HepG2 (cell line): ENCODE measurements around the gene MAPK8IP1. TPM values are rescaled to one million over a fixed set of nuclear protein-coding genes. Genes with fewer than 3 reads are reported as not detected.

Experiments
- ATAC-seq: fragments of 200-7000 bp; cut with Tn5 transposase; 3 replicates; pipeline ENCODE4 v1.9.1; 2020; ENCODE audit warnings: mild to moderate bottlenecking, moderate library complexity
- BruUV-seq: library from RNA; stranded (reverse); fragments of 400-500 nt; replicated peaks from 2 replicates; lab custom pipeline; 2021; lab: Mats Ljungman, UMichigan
- CTCF ChIA-PET: fragments of 300-600 bp; formaldehyde crosslinking; extraction: SDS; loops from one replicate; lab custom pipeline; 2021; ENCODE audit warnings: low total read pairs, inconsistent platforms, low intra/inter-chr PET ratio; lab: Yijun Ruan, JAX
- POLR2A ChIA-PET: fragments of 350-600 bp; sonication (Branson Sonifier 250); formaldehyde crosslinking; loops from one replicate; lab custom pipeline; 2020; ENCODE audit warnings: antibody characterized with exemption, inconsistent platforms; lab: Yijun Ruan, JAX
- DNase-seq: peaks from one replicate; pipeline ENCODE4 v3.0.0-alpha.2; 2015; ENCODE audit warnings: low spot score
- FAIRE-seq: peaks from 3 replicates; lab custom pipeline; 2011; peaks lifted over from hg19 to GRCh38; lab: Jason Lieb, UNC
- H2AFZ ChIP-seq: one replicate; pipeline ENCODE4 v1.6.1; 2011; ENCODE audit warnings: low read length, inconsistent platforms
- H3K27ac ChIP-seq: fragments of 300-600 bp; 3 replicates; pipeline ENCODE4 v1.8.0; 2011; ENCODE audit warnings: mixed run types, mild to moderate bottlenecking, mixed read lengths, low read length, inconsistent platforms; ENCODE audit not compliant: insufficient read depth; ENCODE audit errors: extremely low read length
- H3K27me3 ChIP-seq, 2 experiments: fragments of 200-600 bp in 1 of 2; 2 replicates in 1 of 2; 3 replicates in 1 of 2; pipeline versions ENCODE4 v1.6.0 to v1.8.0; 2011; ENCODE audit warnings: low read length in 2 of 2, mild to moderate bottlenecking in 2 of 2, moderate library complexity in 2 of 2, inconsistent platforms in 1 of 2; ENCODE audit not compliant: insufficient read depth in 2 of 2, control insufficient read depth in 1 of 2
- H3K36me3 ChIP-seq, 2 experiments: fragments of 200-600 bp in 1 of 2; replicated peaks in 1 of 2; 2 replicates in 1 of 2; 3 replicates in 1 of 2; pipeline versions ENCODE4 v1.5.1 to v1.8.0; 2011; ENCODE audit warnings: low read length in 2 of 2, inconsistent platforms in 1 of 2; ENCODE audit not compliant: insufficient read depth in 2 of 2, control insufficient read depth in 1 of 2
- H3K4me1 ChIP-seq: 2 replicates; pipeline ENCODE4 v1.5.1; 2012; ENCODE audit warnings: low read length, inconsistent platforms; ENCODE audit not compliant: insufficient read depth
- H3K4me2 ChIP-seq: 2 replicates; pipeline ENCODE4 v1.6.0; 2011; ENCODE audit warnings: low read depth, low read length, inconsistent platforms
- H3K4me3 ChIP-seq, 3 experiments: fragments of 200-600 bp in 1 of 3; sonication (generic), shearing (Covaris generic) in 1 of 3; replicated peaks in 1 of 3; 2 replicates each; pipeline ENCODE4 v1.5.1; 2011 to 2016; ENCODE audit warnings: low read length in 3 of 3, inconsistent platforms in 2 of 3, low read depth in 2 of 3, mild to moderate bottlenecking in 2 of 3, control low read depth in 1 of 3, mixed read lengths in 1 of 3; ENCODE audit not compliant: insufficient read depth in 1 of 3
- H3K79me2 ChIP-seq: one replicate; pipeline ENCODE4 v1.6.1; 2011; ENCODE audit warnings: low read length, inconsistent platforms; ENCODE audit not compliant: insufficient read depth
- H3K9ac ChIP-seq: 2 replicates; pipeline ENCODE4 v1.6.0; 2011; ENCODE audit warnings: mild to moderate bottlenecking, low read depth, low read length, inconsistent platforms; ENCODE audit not compliant: insufficient read depth
- H3K9me3 ChIP-seq: 2 replicates; pipeline ENCODE4 v1.5.1; 2012; ENCODE audit warnings: mild to moderate bottlenecking, low read length
- H4K20me1 ChIP-seq: 2 replicates; pipeline ENCODE4 v1.6.0; 2011; ENCODE audit warnings: inconsistent platforms, mild to moderate bottlenecking, low read length, moderate library complexity; ENCODE audit not compliant: insufficient read depth
- CENPT ChIP-seq: sonication (generic); formaldehyde crosslinking; IDR thresholded peaks from 2 replicates; pipeline ENCODE4 v1.8.0; 2022; ENCODE audit warnings: low read depth, mild to moderate bottlenecking, moderate library complexity, missing genetic modification reagents
- HIVEP1 ChIP-seq: sonication (generic); formaldehyde crosslinking; IDR thresholded peaks from 2 replicates; pipeline ENCODE4 v1.4.0; 2020; ENCODE audit warnings: mild to moderate bottlenecking, missing genetic modification reagents
- HMGA1 ChIP-seq: sonication (generic); formaldehyde crosslinking; conservative IDR thresholded peaks from 2 replicates; pipeline ENCODE4 v1.4.0; 2020; ENCODE audit warnings: missing genetic modification reagents
- HNRNPH1 ChIP-seq: fragments of 200-400 bp; formaldehyde crosslinking; optimal IDR thresholded peaks from 2 replicates; pipeline ENCODE3; 2017; ENCODE audit warnings: mild to moderate bottlenecking, low read depth, low read length
- ISX ChIP-seq: sonication (generic); formaldehyde crosslinking; conservative IDR thresholded peaks from 2 replicates; pipeline ENCODE4 v1.5.0; 2020; ENCODE audit warnings: missing genetic modification reagents
- JUN ChIP-seq: sonication (generic); formaldehyde crosslinking; IDR thresholded peaks from 2 replicates; pipeline ENCODE4 v1.4.0; 2020; ENCODE audit warnings: mild to moderate bottlenecking, missing genetic modification reagents
- KLF12 ChIP-seq: sonication (generic); formaldehyde crosslinking; IDR thresholded peaks from 2 replicates; pipeline ENCODE4 v1.4.0; 2020; ENCODE audit warnings: missing genetic modification reagents, borderline replicate concordance
- NRL ChIP-seq: sonication (generic); formaldehyde crosslinking; IDR thresholded peaks from 2 replicates; pipeline ENCODE4 v1.5.0; 2020; ENCODE audit warnings: missing genetic modification reagents, mild to moderate bottlenecking, moderate library complexity, borderline replicate concordance
- POLR2G ChIP-seq: fragments of 200-400 bp; formaldehyde crosslinking; IDR thresholded peaks from 2 replicates; pipeline ENCODE4 v1.6.1; 2018; ENCODE audit warnings: mild to moderate bottlenecking, low read depth, low read length, moderate library complexity
- PPARG ChIP-seq: conservative IDR thresholded peaks from 2 replicates; pipeline ENCODE4 v1.6.1; 2016; ENCODE audit warnings: missing biosample characterization, missing genetic modification reagents
- SATB2 ChIP-seq: sonication (generic); formaldehyde crosslinking; IDR thresholded peaks from 2 replicates; pipeline ENCODE4 v1.5.0; 2020; ENCODE audit warnings: missing genetic modification reagents
- SIN3B ChIP-seq: fragments of 150-350 bp; IDR thresholded peaks from 2 replicates; pipeline ENCODE4 v1.6.1; 2014; ENCODE audit warnings: low read length
- ZMYM3 ChIP-seq: sonication (generic); formaldehyde crosslinking; IDR thresholded peaks from 2 replicates; pipeline ENCODE4 v1.5.1; 2020; ENCODE audit warnings: mild to moderate bottlenecking, missing genetic modification reagents
- ZNF350 ChIP-seq: sonication (generic); formaldehyde crosslinking; IDR thresholded peaks from 2 replicates; pipeline ENCODE4 v1.4.0; 2020; ENCODE audit warnings: mild to moderate bottlenecking, low read depth, missing genetic modification reagents, borderline replicate concordance
- ZNF510 ChIP-seq: sonication (generic); formaldehyde crosslinking; IDR thresholded peaks from 2 replicates; pipeline ENCODE4 v1.4.0; 2020; ENCODE audit warnings: low read depth, mild to moderate bottlenecking, missing genetic modification reagents
- ZNF775 ChIP-seq: sonication (generic); formaldehyde crosslinking; IDR thresholded peaks from 2 replicates; pipeline ENCODE4 v1.4.0; 2020; ENCODE audit warnings: missing genetic modification reagents, mild to moderate bottlenecking, moderate library complexity, borderline replicate concordance
- WGBS: methylation state at CpG from one replicate; pipeline ENCODE4 v1.1.6; 2017; ENCODE audit warnings: low lambda C conversion rate; 5-methylcytosine and 5-hydroxymethylcytosine counted together
- in situ Hi-C: cut with HindIII; loops from 2 replicates; pipeline ENCODE4 v1.10.0; 2017; ENCODE audit warnings: low pct_unique_long_range_greater_than_20kb; ENCODE audit not compliant: extremely low pct_ligation_motif_present
- intact Hi-C: fragments of 100-400 bp; cut with micrococcal nuclease; formaldehyde crosslinking; loops from one replicate; pipeline ENCODE4 v1.10.0; 2022; ENCODE audit not compliant: unreplicated experiment
- polyA plus RNA-seq, 8 experiments: library from polyadenylated mRNA; depleted of rRNA in 3 of 8; stranded (reverse) in 7 of 8; unstranded in 1 of 8; fragments of >200 nt; fragmentation: Illumina TruSeq in 4 of 8; extraction: Trizol in 4 of 8; gene quantifications; 2 replicates each; pipeline versions ENCODE4 v1.2.1 to v1.2.3, GENCODE V29; 2011 to 2016; ENCODE audit warnings: low read depth in 4 of 8, missing spikeins in 1 of 8, mixed read lengths in 1 of 8; ENCODE audit not compliant: insufficient read depth in 1 of 8
- total RNA-seq, 5 experiments: library from RNA; depleted of rRNA; stranded (reverse); fragments of >200 nt; fragmentation: Illumina TruSeq; extraction: Trizol; gene quantifications; 2 replicates each; pipeline ENCODE4 v1.2.3, GENCODE V29; 2016; ENCODE audit warnings: low read depth in 1 of 5
- TF ChIP-seq, protein P1 (sequence below): sonication (generic); formaldehyde crosslinking; conservative IDR thresholded peaks from 2 replicates; pipeline ENCODE4 v1.4.0; 2020; ENCODE audit warnings: missing genetic modification reagents
- TF ChIP-seq, protein P2 (sequence below): sonication (generic); formaldehyde crosslinking; IDR thresholded peaks from 2 replicates; pipeline ENCODE4 v1.4.0; 2020; ENCODE audit warnings: missing genetic modification reagents

The MAPK8IP1 gene
- total and polyA plus RNA-seq, 2 of the 13 experiments (the other 11 are each of a cell fraction or from before 2014, with no cell fraction given), result 2.2 to 4.2 TPM

DNA sequence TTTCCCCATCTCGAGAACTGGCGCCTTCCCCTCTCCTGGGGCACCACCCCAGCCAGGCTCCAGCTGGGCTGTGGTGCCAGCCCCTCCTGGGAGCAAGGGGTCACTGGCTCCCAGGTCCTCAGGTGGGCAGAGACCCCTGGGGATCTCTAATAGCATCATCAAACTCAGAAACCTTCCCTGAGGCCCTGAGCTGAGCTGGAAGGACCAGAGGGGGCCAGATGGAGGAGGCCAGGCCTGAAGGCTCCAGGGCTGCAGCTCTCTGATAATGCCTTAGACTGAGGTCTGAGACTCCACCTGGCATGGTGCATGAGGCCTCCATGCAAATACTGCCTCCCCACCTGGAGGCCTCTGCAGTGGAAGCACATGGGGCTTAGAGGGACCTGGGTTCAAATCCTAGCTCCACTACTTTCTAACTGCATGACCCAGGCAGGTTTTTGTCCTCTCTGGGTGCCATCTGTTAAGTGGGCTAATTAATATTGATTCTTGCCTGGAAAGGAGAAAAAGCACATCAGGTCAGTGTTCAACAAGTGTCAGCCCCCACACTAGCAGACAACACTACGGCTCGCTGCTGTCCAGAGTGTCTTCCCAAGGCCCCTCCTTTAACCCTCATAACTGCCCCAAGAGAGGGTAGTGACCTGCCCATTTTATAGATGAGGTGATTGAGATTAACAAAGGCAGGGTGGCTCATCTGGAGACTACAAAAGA, 1.5 kb downstream of the MAPK8IP1 start:
- CTCF ChIA-PET, result no interaction called here
- no peak overlapping the region for H3K27ac ChIP-seq
- in situ Hi-C loops, result no loop called here

DNA sequence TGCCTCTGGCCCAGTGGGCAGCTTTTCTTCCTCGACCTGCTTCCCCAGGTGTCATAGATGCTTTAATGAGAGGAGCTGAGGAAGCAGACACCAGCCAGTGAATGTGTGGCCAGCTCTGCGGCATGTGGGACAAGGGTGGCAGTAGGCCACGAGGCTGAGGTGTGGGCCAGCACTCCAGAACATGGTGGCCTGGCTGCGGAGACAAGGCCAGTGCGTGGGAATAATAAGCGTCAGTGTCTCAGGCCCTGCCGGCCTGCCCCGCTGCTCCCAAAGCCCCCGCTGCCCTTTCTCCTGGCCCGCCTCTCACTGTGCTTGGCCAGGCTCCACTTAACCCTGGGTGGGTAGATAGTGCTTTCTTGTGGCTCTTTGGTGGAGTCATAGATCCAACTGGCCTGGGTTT, 2.1 kb downstream of the MAPK8IP1 start:
- in situ Hi-C loops (no loop called here), intact Hi-C loops (loop anchor here (1.0 kb wide), 1 partner anchor 31 kb away; no protein-coding TSS in a partner anchor)
- TF ChIP-seq HMGA1 (CRISPR knock-in tag), result no peak
- no peak for TF ChIP-seq SIN3B
- TF ChIP-seq HNRNPH1, result no peak
- TF ChIP-seq, protein P1, sequence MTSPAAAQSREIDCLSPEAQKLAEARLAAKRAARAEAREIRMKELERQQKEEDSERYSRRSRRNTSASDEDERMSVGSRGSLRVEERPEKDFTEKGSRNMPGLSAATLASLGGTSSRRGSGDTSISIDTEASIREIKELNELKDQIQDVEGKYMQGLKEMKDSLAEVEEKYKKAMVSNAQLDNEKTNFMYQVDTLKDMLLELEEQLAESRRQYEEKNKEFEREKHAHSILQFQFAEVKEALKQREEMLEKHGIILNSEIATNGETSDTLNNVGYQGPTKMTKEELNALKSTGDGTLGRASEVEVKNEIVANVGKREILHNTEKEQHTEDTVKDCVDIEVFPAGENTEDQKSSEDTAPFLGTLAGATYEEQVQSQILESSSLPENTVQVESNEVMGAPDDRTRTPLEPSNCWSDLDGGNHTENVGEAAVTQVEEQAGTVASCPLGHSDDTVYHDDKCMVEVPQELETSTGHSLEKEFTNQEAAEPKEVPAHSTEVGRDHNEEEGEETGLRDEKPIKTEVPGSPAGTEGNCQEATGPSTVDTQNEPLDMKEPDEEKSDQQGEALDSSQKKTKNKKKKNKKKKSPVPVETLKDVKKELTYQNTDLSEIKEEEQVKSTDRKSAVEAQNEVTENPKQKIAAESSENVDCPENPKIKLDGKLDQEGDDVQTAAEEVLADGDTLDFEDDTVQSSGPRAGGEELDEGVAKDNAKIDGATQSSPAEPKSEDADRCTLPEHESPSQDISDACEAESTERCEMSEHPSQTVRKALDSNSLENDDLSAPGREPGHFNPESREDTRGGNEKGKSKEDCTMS, result no peak
- no peak for TF ChIP-seq ZNF775 (CRISPR knock-in tag)
- no peak for TF ChIP-seq ZMYM3 (CRISPR knock-in tag)
- no peak for TF ChIP-seq HIVEP1 (CRISPR knock-in tag)
- TF ChIP-seq CENPT (CRISPR knock-in tag), result no peak
- no peak for TF ChIP-seq POLR2G
- TF ChIP-seq SATB2 (CRISPR knock-in tag), result no peak
- no peak for TF ChIP-seq ZNF510 (CRISPR knock-in tag)

More for the DNA sequence above, 1.5 kb downstream of the MAPK8IP1 start:
- Histone ChIP-seq H3K79me2 (no peaks in the 10 kb centered on the region), H2AFZ (no peak overlapping the region), H3K9ac (no peak overlapping the region), H3K4me1 (no peaks in the 10 kb centered on the region), H3K27me3 (no peaks in the 10 kb centered on the region; a peak in 2 of 5 replicates), H3K4me3 (no peak overlapping the region), H3K9me3 (no peaks in the 10 kb centered on the region), H4K20me1 (peaks cover 12% of the 10 kb centered on the region; the same call in 1 of the 2 replicates), H3K36me3 (no peaks in the 10 kb centered on the region), H3K4me2 (no peak overlapping the region)
- no TSS peak for BruUV-seq
- ATAC-seq, result no peak
- no peak for FAIRE-seq
- POLR2A ChIA-PET, result no interaction called here
- intact Hi-C loops, result loop anchor here (1.0 kb wide), 1 partner anchor 31 kb away; no protein-coding TSS in a partner anchor
- 70% methylated on average over 2 of the region's 4 CpGs for WGBS
- no peak for DNase-seq
- TF ChIP-seq ZNF350 (CRISPR knock-in tag) (no peak), PPARG (no peak), ISX (CRISPR knock-in tag) (no peak), KLF12 (CRISPR knock-in tag) (no peak), JUN (no peak), NRL (no peak)
- TF ChIP-seq, protein P2, sequence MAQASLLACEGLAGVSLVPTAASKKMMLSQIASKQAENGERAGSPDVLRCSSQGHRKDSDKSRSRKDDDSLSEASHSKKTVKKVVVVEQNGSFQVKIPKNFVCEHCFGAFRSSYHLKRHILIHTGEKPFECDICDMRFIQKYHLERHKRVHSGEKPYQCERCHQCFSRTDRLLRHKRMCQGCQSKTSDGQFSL (CRISPR knock-in tag), result no peak

More for the DNA sequence above, 2.1 kb downstream of the MAPK8IP1 start:
- Histone ChIP-seq H3K27ac (no peak overlapping the region), H3K27me3 (no peaks in the 10 kb centered on the region; a peak in 2 of 5 replicates), H3K9me3 (no peaks in the 10 kb centered on the region), H3K4me1 (0 out of 2 replicates have a peak, but pooled peaks cover under 1% of the 10 kb centered on the region), H4K20me1 (peaks cover 12% of the 10 kb centered on the region; the same call in 1 of the 2 replicates), H2AFZ (no peak overlapping the region), H3K9ac (no peak overlapping the region), H3K36me3 (no peaks in the 10 kb centered on the region), H3K4me3 (no peak overlapping the region), H3K79me2 (no peaks in the 10 kb centered on the region), H3K4me2 (no peak overlapping the region)
- ATAC-seq (no peak), DNase-seq (no peak), FAIRE-seq (no peak)
- ChIA-PET POLR2A (no interaction called here), CTCF (no interaction called here)
- WGBS, result 45% methylated on average over 6 of the region's 10 CpGs
- BruUV-seq, result no TSS peak
